ENCODE measurements around the gene ZCRB1.
A peak's percentile ranks its signal among the peaks of the same experiment; 100 is the strongest.
"Not testable (repeated sequence)": the region's sequence is repeated elsewhere in the genome, so short reads cannot be mapped to it uniquely, and the experiment has no call there.

The ZCRB1 gene

GRCh38 chr12:42325653-42326474 lies at the start of gene ZCRB1, which contains the start of gene PPHLN1:
Gene ZCRB1 (minus strand): TSS chr12:42326094. CDS start chr12:42324102, 1,992 bp downstream.
Gene PPHLN1 (plus strand): TSS chr12:42326167. CDS start chr12:42335903, 9,736 bp downstream.
- DNase-seq = peak; percentile 80

GRCh38 chr12:42373669-42374068 lies 47.8 kb upstream of the ZCRB1 start:
- DNase-seq = no peak

- DNase-seq = no peak
These were observed 46.4 kb upstream of the ZCRB1 start for GRCh38 chr12:42372154-42372791.

- no peak for DNase-seq
These were observed 44.1 kb upstream of the ZCRB1 start for GRCh38 chr12:42370013-42370412.

GRCh38 chr12:42365486-42365885 lies 39.6 kb upstream of the ZCRB1 start:
- no peak for DNase-seq

GRCh38 chr12:42364692-42365091 lies 38.8 kb upstream of the ZCRB1 start:
- no peak for DNase-seq

- no peak for DNase-seq
These were observed 36.9 kb upstream of the ZCRB1 start for GRCh38 chr12:42362647-42363260.

- no peak for DNase-seq
These were observed 36.2 kb upstream of the ZCRB1 start for GRCh38 chr12:42361909-42362646.

- no peak for DNase-seq
These were observed 35.0 kb upstream of the ZCRB1 start for GRCh38 chr12:42360747-42361403.

- no peak for DNase-seq
These were observed 30.4 kb upstream of the ZCRB1 start for GRCh38 chr12:42356344-42356743.

- not testable (repeated sequence) for DNase-seq
These were observed 24.1 kb upstream of the ZCRB1 start for GRCh38 chr12:42350021-42350407.

- DNase-seq = not testable (repeated sequence)
These were observed 23.5 kb upstream of the ZCRB1 start for GRCh38 chr12:42349119-42350020.

GRCh38 chr12:42346403-42347002 lies 20.6 kb upstream of the ZCRB1 start:
- DNase-seq = no peak

- DNase-seq = no peak
These were observed 17.8 kb upstream of the ZCRB1 start for GRCh38 chr12:42343721-42344120.

- no peak for DNase-seq
These were observed 16.1 kb upstream of the ZCRB1 start for GRCh38 chr12:42342028-42342427.

GRCh38 chr12:42338280-42338679 lies 12.4 kb upstream of the ZCRB1 start:
- DNase-seq = no peak

- no peak for DNase-seq
These were observed 10.4 kb upstream of the ZCRB1 start for GRCh38 chr12:42336286-42336685.

- no peak for DNase-seq
These were observed 6.7 kb upstream of the ZCRB1 start for GRCh38 chr12:42332301-42333285.

- not testable (repeated sequence) for DNase-seq
These were observed 4.2 kb upstream of the ZCRB1 start for GRCh38 chr12:42330097-42330496.

- no peak for DNase-seq
These were observed 1.3 kb upstream of the ZCRB1 start for GRCh38 chr12:42327227-42327590.

Measured in CD4-positive, alpha-beta T cell treated with Interleukin-15 for 1 hour (primary cell).